Activated CD8-positive, alpha-beta memory T cell treated with anti-CD3 and anti-CD28 coated beads, Interleukin-2, amount 50 U/mL, for 24 hours (primary cell): ENCODE data around the gene NELL1.
"Not testable (repeated sequence)": the region's sequence is repeated elsewhere in the genome, so short reads cannot be mapped to it uniquely, and the experiment has no call there.

Experiments
- DNase-seq: peaks from one replicate; pipeline ENCODE4 v3.0.0-alpha.2; 2020; ENCODE audit errors: extremely low read depth

Gene NELL1

DNA sequence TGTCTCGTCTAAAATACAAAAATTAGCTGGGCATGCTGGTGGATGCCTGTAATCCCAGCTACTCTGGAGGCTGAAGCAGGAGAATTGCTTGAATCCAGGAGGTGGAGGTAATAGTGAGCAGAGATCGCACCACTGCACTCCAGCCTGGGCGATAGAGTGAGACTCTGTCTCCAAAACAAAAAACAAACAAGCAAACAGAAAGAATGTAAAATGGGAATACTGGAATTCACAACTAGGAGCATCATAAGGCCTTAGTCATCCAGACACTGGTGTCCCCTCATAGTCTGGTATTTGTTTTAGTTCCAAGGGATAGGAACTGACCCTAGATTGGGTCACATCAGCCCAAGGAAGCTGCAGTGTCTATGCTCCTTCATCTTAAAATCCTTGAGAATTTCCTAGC lies 520.8 kb downstream of the NELL1 start:
- DNase-seq: no peak

DNA sequence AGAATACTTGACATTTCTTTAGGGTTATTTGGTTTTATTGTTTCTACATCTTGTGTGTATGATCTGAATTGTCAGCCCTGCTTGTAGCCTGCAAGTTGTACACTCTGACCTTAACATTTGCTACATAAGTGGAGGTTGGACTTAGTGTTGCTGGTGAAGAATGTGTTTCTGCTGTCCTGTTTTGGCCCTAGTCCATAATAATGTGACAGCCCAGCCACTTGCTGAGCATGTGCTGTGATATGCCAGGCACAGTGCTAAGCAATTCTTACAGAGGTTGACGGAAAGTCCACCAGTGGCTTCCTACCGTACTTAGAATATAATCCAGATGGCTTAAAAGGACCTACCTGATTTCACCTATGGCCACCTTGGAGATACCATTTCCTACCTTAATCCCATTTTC lies 526.6 kb downstream of the NELL1 start:
- no peak for DNase-seq

DNA sequence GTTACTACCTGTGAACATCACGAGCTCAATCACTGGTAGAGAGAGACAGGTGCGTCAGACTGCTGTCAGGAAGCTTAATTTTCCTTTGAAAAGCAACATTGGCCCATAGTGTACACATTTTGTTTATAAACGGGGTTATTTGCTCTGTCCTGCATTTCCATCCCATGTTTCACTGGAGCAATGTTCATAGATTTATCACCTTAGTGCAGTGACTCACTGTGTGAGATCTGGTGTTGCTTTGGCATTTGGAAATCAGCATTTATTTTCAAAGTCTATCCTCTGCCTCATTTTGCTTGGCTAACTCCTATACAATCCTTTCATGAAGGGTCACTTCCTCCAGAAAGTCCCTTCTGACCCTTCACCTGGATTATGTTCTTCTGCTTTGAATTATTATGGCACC lies 529.1 kb downstream of the NELL1 start:
- DNase-seq: no peak

DNA sequence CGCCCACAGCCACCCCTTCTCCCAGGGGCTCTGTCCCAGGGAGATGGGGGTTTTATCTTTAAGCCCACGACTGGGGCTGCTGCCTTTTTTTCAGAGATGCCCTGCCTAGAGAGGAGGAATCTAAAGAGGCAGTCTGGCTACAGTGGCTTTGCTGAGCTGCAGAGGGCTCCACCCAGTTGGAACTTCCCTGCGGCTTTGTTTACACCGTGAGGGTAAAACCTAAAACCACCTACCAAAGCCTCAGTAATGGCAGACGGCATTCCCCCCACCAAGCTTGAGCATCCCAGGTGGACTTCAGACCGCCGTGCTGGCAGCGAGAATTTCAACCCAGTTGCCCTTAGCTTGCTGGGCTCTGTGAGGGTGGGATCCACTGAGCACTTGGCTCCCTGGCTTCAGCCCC lies 535.8 kb downstream of the NELL1 start:
- no peak for DNase-seq

DNA sequence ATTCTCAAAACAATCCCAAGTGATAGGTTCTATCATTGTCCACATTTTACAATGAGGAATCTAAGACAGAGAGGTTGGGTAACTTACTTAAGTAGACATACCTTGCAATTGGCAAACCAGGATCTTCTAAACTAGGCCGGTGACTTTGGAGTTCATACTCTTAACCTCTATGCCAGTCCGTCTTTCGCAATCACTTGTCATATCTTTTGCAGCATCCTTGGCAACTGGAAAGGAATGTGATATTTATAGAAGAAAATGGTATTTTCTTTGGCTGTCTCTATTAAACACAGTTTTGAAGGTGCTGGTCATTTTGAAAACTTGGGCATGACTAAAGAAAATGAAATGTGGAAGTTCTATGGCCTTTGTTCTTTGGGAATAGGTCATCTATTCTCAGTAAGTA lies 556.5 kb downstream of the NELL1 start:
- no peak for DNase-seq

DNA sequence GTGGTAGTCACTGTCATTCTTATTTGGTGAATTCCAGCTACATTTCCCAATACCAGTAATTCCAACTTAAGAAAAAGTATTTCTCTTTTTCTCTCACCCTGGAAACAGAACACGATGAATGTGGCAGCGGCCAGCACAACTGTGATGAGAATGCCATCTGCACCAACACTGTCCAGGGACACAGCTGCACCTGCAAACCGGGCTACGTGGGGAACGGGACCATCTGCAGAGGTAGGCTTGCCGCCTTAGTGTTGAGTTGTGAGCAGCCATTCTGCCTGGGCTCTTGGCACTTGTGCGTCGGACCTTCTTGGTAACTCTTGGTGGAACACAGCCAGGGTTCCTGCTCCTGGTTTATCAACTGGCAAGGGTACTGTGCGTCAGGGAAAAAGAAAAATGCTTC lies 559.8 kb downstream of the NELL1 start:
- no peak for DNase-seq

DNA sequence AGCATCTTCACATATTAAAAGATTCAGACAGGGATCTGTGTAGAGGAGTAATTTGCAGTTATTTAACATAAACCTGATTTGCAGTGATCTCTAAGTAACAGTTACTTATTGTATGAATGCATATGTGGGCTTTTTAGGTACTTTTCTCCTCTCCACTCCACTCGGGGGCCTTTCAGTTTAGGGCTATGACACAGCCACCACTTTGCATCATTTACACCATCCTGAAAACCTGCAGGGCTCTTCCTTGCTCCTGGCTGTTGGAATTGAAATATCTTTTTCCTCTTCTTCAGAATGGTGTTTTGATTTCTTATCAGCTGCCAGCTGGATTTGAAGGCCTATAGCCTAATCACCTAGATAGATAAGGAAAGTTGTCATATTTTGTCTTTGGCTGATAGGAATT lies 580.8 kb downstream of the NELL1 start:
- DNase-seq: no peak

DNA sequence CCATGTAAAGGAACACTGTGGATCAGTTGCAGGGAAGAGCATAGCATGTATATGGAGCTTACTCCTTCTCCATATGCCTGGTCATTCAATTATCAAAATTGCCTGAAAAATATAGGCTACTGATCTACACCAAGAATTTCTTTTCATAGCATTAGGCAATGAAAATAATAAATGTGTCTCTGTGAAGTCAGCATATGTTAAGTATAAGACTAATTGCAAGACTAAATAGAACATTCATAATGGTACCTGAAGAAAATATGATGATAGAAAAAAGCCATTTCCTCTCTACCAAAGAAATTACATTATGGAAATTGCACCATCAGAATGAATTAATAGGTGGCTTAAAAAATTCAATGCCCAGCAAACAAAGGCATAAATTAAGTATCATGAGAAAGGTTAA lies 584.7 kb downstream of the NELL1 start:
- no peak for DNase-seq

DNA sequence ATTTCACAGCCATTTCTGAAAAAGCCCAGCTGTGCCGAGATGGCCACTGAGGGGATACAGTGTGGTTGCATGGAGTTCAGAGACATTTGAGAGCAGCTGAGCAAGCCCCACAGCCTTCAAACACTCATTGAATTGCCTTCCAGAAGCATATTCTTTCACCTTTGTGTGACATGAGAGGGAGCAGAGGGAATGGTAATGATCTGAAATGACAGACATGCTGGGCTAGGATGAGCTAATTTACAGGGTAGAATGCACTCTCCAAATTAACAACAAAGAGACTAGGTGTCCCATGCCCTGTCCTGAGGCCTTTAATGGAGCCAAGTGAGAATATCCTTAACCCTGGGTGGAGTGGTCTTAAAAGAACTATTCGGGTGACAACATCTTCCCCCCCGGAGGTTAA lies 585.4 kb downstream of the NELL1 start:
- no peak for DNase-seq

DNA sequence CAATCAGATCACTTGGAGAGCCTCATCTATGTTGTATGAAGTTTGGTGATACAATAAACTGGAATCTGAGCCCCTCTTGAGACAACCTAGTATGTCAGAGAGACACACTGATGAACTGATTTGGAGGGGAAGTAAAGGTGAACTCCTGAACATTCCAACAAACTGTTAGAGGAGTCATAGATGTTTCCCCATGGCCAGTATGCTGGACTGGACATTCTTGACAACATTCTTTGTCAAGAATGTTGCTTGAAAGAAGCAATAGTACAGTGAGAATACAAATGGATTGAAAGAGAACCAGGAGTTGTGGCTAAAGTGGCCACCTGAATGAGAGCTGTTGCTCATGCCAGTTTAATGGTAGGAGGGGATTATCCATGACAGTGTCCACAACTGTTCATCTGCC lies 588.1 kb downstream of the NELL1 start:
- no peak for DNase-seq

DNA sequence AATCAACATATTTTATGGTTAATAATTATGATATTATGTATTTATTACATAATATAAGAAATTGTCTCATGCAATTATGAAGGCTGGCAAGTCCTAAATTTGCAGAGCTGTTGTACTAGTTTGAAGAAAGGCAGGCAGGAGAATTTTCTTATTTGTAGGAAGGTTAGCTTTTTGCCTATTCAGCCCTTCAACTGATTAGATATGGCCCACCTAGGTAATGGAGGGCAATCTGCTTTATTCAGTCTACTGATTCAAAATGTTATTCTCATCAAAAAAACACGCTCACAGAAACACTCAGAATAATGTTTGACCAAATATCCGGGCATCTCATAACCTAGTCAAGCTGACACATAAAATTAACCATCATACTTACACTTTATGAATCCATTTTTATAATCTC lies 589.0 kb downstream of the NELL1 start:
- no peak for DNase-seq

DNA sequence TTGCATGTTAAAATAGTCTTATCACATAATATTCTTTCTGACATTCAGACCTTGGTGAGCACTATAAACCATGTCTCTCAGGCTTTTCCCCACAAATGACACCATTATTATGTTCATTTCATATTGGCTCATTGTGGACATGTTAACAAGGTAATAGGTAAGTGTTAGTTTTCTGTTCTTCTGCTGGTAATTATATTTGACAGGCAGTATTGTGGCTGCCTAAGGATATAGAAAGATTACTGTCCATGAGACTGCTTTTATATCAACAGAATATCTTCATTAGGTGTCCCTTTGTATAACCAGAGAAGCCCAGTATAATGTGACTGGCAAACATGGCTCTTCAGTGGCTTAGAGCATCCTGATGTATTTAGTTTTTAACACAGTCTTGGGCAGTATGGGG lies 590.7 kb downstream of the NELL1 start:
- DNase-seq: no peak

DNA sequence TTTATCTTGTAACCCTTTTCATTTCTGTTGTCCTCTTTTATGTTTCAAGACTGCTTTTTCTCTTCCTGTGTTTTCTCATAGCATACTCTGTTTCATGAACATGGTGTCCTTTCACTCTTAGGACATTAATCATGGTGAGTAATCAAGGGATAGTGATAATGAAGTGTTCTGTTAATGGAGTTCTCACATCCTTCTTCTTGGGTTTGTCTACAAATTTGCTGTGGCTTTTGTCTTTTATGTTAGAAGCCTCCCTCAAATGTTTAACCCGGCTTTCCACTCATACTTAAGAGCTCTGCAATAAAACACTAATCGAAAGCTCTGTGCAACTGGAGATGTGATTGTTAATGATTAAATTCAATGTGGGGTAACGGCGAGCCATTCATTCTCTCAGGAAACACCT lies 593.6 kb downstream of the NELL1 start:
- no peak for DNase-seq

DNA sequence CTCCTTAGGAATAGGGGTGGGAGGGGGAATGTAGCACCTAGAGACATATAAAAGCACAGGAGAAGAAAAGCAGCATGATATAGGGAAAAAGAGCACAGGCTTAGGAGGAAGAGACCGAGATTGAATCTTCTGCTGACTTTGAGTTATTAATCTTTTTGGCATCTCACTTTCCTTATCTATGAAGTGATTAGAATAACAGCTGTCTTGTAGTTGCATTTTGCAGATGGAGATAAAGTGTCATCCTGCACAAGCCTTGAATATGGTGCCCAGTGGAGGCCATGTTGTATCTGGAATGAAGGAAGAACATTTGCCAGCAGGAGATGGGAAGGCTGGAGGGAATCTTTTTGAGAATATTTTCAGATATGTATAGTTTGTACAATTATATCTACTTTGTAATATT lies 594.7 kb downstream of the NELL1 start:
- no peak for DNase-seq

DNA sequence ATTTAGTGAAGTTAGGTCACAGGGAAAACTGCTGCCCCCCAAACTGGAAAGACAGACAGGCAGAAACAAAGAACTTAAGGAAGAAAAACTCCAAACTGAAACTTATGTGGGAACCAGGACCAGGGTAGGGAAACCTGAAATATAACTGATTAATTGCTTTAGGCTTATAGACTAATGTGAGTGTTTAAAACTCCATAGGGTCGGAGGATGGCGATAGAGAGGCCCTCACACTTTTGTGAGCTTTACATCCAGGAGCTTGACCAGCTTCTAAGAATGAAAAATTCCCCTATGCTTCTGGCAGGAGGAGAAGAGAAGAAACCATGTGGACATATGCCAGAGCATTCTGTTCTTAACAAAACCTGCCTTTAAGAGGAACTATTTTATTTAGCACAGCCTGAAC lies 598.6 kb downstream of the NELL1 start:
- DNase-seq: no peak

DNA sequence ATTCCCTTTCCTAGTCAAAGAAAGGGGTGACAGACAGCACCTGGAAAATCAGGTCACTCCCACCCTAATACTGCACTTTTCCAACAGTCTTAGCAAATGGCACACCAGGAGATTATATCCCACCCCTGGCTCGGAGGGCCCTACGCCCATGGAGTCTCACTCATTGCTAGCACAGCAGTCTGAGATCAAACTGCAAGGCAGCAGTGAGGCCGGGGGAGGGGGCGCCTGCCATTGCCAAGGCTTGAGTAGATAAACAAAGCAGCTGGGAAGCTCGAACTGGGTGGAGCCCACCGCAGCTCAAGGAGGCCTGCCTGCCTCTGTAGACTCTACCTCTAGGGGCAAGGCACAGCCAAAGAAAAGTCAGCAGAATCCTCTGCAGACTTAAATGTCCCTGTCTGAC lies 602.8 kb downstream of the NELL1 start:
- not testable (repeated sequence) for DNase-seq

DNA sequence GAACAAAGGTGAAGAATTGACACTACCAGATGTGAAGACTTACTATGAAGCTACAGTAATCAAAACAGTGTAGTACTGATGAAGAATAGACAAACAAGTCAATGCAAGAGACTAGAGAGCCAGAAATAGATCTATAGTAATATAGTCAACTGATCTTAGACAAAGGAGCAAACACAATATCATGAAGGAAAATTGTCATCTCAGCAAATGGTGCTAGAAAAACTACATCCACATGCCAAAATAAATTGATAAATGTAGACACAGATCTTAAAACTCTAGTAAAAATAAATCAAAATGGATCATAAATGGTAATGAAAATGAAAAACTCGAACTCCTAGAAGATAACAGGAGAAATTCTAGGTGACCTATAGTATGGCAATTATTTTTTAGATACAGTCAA lies 609.5 kb downstream of the NELL1 start:
- no peak for DNase-seq

DNA sequence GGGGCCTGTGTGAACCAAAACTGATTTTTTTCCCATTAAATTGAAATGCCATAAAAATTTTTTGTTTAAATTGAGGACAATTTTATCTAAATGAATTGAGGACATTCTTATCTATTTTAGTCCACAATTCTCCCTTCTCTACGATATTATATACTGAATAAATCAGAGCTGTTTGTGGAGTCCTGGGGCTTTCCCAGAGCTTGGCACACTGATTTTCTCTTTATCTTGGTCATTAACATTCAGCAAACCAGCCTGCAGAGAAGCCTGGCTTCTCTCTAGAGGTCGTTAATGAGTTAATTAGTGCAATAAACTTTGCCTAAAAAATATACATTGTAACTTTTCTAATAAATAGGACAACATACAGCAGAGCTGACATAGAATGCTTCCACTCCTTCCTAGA lies 615.7 kb downstream of the NELL1 start:
- no peak for DNase-seq

DNA sequence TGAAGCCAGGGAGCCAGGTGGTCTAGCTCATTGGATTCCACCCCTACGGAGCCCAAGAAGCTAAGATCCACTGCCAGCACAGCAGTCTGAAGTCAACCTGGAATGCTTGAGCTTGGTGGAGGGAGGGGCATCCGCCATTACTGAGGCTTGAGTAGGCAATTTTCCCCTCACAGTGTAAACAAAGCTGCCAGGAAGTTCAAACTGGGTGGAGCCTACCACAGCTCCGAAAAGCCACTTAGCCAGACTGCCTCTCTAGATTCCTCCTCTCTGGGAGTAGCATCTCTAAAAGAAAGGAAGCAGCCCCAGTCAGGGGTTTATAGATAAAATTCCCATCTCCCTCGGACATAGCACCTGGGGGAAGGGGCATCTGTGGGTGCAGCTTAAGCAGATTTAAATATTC lies 620.3 kb downstream of the NELL1 start:
- no peak for DNase-seq

DNA sequence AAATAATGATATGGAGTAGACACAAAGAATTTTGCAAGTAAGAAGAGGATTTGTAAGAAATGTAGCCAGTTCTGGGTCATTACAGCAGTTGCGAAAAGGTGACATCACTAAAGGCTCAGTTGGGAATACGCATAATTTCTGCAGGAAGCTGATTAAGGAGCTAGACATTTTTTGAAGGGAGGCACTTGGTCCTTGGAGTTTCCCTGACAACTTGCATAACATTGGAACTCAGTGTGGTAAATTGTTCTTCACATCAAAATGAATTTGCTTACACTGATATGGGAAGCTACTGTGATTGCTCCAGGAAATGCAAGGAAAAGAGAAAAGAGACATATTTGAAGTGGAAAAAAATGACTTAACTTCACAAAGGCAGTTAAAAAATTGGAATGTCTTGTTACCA lies 626.1 kb downstream of the NELL1 start:
- DNase-seq: no peak

DNA sequence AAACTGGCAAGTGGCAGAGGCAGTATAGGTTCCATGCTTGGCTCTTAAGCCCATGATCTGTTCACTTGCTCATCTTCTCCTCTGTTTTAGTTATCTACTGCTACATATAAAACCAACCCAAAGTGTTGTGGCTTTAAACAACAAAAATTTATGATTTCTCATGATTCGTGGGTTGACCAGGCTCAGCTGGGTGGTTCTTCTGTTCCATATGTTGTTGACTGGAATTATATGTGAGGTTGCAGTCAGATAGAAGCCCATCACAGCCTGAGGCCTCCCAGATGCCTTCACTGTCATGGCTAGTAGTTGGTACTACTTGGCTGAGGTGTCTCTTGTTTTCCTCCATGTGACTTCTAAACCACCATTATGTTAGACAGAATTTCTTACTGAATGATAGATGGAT lies 632.6 kb downstream of the NELL1 start:
- no peak for DNase-seq

DNA sequence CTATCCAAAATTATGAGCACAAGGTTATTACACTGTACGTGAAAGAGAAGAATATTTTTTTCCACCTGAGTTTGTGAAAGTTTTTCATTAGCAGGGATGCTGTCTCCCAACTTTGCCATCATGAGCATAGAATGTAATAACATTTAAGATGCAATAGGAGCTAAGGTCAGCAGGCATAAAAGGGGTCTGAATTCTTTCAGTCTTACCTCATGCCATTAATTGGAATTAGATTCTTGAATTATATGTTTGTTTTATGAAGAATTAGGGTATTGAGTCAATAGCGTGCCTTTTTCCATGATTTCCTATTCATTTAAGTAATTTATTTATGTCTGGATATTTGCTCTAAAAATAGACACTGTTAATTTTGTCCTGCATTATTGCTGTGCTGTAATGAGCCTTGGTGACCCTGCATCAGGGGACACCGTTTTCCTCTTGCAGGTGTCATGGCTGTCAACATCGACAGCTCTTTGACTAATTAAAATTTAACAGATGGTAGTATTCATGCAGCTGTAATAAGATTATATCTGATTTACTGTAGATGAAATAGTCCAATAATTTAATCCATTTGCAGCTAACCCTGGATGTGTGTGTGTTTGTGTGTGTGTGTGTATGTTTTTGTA lies 637.5 kb downstream of the NELL1 start:
- DNase-seq: no peak

DNA sequence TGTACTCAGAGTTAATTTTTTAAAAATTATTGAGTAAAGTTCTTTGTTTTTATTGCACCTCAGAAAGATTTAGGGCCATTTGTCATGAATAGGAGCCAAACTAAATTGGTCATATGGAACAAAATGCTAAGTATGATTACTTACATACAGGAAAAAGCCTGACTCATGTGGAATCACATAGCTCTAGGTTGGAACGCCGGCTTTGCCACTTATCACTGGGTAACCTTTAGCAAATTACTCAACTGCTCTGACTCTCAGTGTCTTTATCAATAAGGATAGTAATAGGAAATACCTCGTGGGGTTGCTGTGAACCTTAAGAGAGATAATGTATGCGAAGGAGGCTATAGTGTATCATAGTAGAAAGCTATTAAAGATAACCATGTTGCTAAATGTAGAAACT lies 638.5 kb downstream of the NELL1 start:
- DNase-seq: no peak

DNA sequence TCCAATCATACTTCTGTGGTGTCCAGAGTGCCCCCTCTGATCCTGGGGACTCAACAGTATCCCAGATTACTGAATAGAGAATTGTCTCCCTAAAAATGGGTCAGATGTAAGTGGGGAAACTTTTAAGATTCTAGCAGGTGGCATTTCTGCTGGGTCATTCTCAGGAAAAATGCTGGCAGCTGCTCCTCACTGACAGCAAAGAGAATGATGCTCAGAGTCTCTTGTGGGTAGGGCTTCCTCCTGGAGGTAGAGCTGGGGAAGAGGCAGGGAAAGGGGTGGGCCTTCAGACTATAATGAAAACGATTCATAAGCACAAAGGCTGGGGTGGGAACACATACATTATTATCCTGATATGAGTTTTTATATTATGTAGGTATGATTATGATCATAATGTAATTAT lies 647.2 kb downstream of the NELL1 start:
- DNase-seq: no peak

DNA sequence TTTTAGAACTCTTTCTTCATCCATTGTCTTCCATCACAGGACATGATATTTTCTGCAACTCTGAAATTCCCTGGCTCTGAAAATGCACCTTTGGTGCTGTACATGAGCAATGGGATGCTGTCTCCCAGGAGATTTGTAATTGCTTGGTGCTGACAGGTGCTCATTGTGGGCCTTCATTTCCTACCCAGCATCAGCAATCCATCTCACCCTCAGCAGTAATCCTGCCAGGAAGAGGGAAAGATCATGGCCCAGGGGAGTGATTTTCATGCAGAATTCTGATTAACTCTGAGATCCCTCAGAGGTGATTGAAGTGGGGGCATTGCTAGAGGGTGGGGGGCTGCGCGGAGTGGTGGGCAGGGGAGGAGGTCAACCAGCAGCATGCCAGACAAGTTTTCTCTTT lies 651.7 kb downstream of the NELL1 start:
- no peak for DNase-seq
